ENCODE measurements around the gene SH3BP1.
A peak's percentile ranks its signal among the peaks of the same experiment; 100 is the strongest.
"Not testable (repeated sequence)": the region's sequence is repeated elsewhere in the genome, so short reads cannot be mapped to it uniquely, and the experiment has no call there.

SH3BP1 gene

DNA sequence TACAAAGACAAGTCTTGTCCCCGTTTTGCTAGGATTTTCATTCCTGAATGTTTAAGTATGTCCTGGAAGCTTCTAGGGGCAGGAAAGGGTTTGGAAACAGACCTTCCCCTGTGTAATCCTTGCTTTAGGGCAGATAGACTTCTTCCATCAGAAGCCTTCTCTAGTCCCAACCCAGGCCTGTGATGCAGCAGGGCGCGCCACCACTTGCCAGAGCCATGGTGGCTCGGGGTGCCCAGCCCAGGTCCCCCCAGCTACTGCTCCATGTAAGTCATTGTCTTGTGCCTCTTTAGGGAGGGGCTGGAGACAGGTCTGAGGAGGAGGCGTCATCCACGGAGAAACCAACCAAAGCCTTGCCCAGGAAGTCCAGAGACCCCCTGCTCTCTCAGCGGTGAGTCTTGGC is 50.9 kb downstream of the SH3BP1 start:
- Histone ChIP-seq H3K27me3 (replicated peaks) (no peaks in the 10 kb centered on the region), H3K36me3 (replicated peaks) (peaks cover 18% of the 10 kb centered on the region), H3K4me3 (ENCODE audit: low read depth, low read length) (no peak overlapping the region), H3K27ac (no peak overlapping the region)
- in situ Hi-C loops (cut with HindIII; ENCODE audit: low pct_ligation_motif_present, low sequenced_read_pairs), result no loop called here
- DNase-seq, result no peak
- TF ChIP-seq CTCF (IDR thresholded peaks at IDR 0.05; ENCODE audit: low read depth, low read length, missing control alignments), result no peak

GRCh38 chr22:37690901-37691504 is 51.5 kb downstream of the SH3BP1 start:
- in situ Hi-C loops (cut with HindIII; ENCODE audit: low pct_ligation_motif_present, low sequenced_read_pairs), result no loop called here

GRCh38 chr22:37692627-37693285 is 53.3 kb downstream of the SH3BP1 start:
- H3K27ac ChIP-seq, result no peak overlapping the region
- DNase-seq, result no peak
- in situ Hi-C loops (cut with HindIII; ENCODE audit: low pct_ligation_motif_present, low sequenced_read_pairs), result no loop called here
- no peak for TF ChIP-seq CTCF (IDR thresholded peaks at IDR 0.05; ENCODE audit: low read depth, low read length, missing control alignments)
- no peak overlapping the region for H3K4me3 ChIP-seq (ENCODE audit: low read depth, low read length)
- H3K36me3 ChIP-seq (replicated peaks), result peaks cover 18% of the 10 kb centered on the region
- no peaks in the 10 kb centered on the region for H3K27me3 ChIP-seq (replicated peaks)

More at GRCh38 chr22:37690901-37691504, 51.5 kb downstream of the SH3BP1 start:
- no peak for TF ChIP-seq CTCF (IDR thresholded peaks at IDR 0.05; ENCODE audit: low read depth, low read length, missing control alignments)
- no peak for DNase-seq
- Histone ChIP-seq H3K4me3 (ENCODE audit: low read depth, low read length) (no peak overlapping the region), H3K27me3 (replicated peaks) (no peaks in the 10 kb centered on the region), H3K27ac (no peak overlapping the region), H3K36me3 (replicated peaks) (peaks cover 18% of the 10 kb centered on the region)

DNA sequence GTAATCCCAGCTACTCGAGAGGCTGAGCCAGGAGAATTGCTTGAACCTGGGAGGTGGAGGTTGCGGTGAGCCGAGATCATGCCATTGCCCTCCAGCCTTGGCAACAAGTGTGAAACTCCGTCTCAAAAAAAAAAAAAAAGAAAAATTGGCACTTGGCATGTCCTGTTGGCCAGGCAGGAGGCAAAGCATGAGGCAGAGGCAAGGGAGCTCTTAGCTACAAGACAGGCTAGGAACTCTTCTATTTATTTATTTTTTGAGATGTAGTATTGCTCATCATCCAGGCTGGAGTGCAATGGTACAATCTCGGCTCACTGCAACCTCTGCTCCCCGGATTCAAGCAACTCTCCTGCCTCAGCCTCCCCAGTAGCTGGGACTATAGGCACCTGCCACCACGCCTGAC is 54.7 kb downstream of the SH3BP1 start:
- H3K36me3 ChIP-seq (replicated peaks); in situ Hi-C loops (cut with HindIII; ENCODE audit: low pct_ligation_motif_present, low sequenced_read_pairs); H3K27ac ChIP-seq; H3K27me3 ChIP-seq (replicated peaks); H3K4me3 ChIP-seq (ENCODE audit: low read depth, low read length); DNase-seq: not testable (repeated sequence)

DNA sequence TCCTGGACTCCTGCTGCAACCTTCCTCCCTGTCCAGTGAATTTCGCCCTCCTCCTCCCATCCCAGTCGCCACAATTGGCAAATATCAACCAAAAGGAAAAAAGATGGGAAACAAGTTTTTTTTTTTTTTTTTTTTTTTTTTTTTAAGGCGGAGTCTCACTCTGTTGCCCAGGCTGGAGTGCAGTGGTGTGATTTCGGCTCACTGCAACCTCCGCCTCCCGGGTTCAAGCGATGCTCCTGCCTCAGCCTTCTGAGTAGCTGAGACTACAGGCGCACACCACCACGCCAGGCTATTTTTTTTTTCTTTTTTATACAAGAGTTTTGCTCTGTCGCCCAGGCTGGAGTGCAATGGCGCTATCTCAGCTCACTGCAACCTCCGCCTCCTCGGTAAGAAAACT is 56.8 kb downstream of the SH3BP1 start:
- H3K4me3 ChIP-seq (ENCODE audit: low read depth, low read length), result peak overlapping the region; percentile 48
- H3K27me3 ChIP-seq (replicated peaks); H3K27ac ChIP-seq; DNase-seq; in situ Hi-C loops (cut with HindIII; ENCODE audit: low pct_ligation_motif_present, low sequenced_read_pairs); H3K36me3 ChIP-seq (replicated peaks): not testable (repeated sequence)

GRCh38 chr22:37696657-37697537 is 57.4 kb downstream of the SH3BP1 start, which contains the start of gene TRIOBP:
Gene TRIOBP, plus strand, starts transcription at chr22:37697048. Its CDS starts 4,318 bp downstream, at chr22:37701366.
- in situ Hi-C loops (cut with HindIII; ENCODE audit: low pct_ligation_motif_present, low sequenced_read_pairs), result no loop called here
- Histone ChIP-seq H3K36me3 (replicated peaks) (peaks cover 5% of the 10 kb centered on the region), H3K27me3 (replicated peaks) (no peaks in the 10 kb centered on the region), H3K27ac (no peak within 1 kb of the TSS), H3K4me3 (ENCODE audit: low read depth, low read length) (peak within 1 kb of the TSS; percentile 48)
- DNase-seq, result peak; percentile 98
- peak; percentile 70 for TF ChIP-seq CTCF (IDR thresholded peaks at IDR 0.05; ENCODE audit: low read depth, low read length, missing control alignments)
